ENCODE measurements around the gene NT5DC2. TPM values are rescaled to one million over a fixed set of nuclear protein-coding genes. Genes with fewer than 3 reads are reported as not detected.

NT5DC2 gene
- total RNA-seq, 1 experiment from 2014 or later: 212 TPM

DNA sequence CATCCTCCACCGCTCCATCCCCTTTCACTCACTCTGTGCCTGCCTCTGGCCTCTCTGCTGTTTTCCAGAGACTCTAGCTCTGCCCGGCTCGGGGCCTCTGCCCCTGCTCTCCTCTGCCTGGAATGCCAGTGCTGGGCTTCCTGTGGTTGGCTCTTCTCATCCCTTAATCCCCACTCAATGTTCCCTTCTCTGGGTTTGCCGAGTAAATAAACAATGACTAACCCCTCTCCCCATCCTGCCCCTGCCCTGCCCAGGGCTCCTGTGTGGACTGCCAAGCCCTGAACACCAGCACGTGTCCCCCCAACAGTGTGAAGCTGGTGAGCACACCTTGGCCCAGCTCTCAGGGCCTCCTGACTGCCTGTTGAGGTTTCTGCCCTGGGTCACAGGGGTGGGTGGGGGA is 26.3 kb downstream of the NT5DC2 start:
- no TSS peak for BruUV-seq (replicated peaks)
- H3K4me1 ChIP-seq: no peaks in the 10 kb centered on the region
- intact Hi-C loops (cut with micrococcal nuclease; ENCODE audit: unreplicated experiment): no loop called here
- POLR2A ChIA-PET: no interaction called here
- H3K27ac Mint-ChIP-seq (ENCODE audit: unreplicated experiment): no peak overlapping the region
- no peaks in the 10 kb centered on the region for H3K36me3 ChIP-seq (ENCODE audit: control insufficient read depth, insufficient read depth, low read length)
- H3K9me3 Mint-ChIP-seq (ENCODE audit: unreplicated experiment): no peaks in the 10 kb centered on the region
- H3K27me3 ChIP-seq (replicated peaks; ENCODE audit: control insufficient read depth, insufficient read depth, low read length): no peaks in the 10 kb centered on the region
- TF ChIP-seq, protein P1, sequence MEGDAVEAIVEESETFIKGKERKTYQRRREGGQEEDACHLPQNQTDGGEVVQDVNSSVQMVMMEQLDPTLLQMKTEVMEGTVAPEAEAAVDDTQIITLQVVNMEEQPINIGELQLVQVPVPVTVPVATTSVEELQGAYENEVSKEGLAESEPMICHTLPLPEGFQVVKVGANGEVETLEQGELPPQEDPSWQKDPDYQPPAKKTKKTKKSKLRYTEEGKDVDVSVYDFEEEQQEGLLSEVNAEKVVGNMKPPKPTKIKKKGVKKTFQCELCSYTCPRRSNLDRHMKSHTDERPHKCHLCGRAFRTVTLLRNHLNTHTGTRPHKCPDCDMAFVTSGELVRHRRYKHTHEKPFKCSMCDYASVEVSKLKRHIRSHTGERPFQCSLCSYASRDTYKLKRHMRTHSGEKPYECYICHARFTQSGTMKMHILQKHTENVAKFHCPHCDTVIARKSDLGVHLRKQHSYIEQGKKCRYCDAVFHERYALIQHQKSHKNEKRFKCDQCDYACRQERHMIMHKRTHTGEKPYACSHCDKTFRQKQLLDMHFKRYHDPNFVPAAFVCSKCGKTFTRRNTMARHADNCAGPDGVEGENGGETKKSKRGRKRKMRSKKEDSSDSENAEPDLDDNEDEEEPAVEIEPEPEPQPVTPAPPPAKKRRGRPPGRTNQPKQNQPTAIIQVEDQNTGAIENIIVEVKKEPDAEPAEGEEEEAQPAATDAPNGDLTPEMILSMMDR (IDR thresholded peaks at IDR 0.05; ENCODE audit: insufficient read depth in 1 of 2, low read depth in 1 of 2, low read length in 1 of 2, severe bottlenecking in 1 of 2, unreplicated experiment in 1 of 2): no peak
- DNase-seq: no peak
- H3K4me3 ChIP-seq (ENCODE audit: low read depth, low read length): no peak overlapping the region
- H3K36me3 Mint-ChIP-seq (ENCODE audit: insufficient read depth, unreplicated experiment): no peaks in the 10 kb centered on the region
- H3K27me3 Mint-ChIP-seq (ENCODE audit: insufficient read depth, unreplicated experiment): peaks cover 2% of the 10 kb centered on the region
- H3K9me3 ChIP-seq: no peaks in the 10 kb centered on the region
- CTCF ChIA-PET: no interaction called here
- H3K4me1 Mint-ChIP-seq (ENCODE audit: low read depth, unreplicated experiment): peaks cover 6% of the 10 kb centered on the region
- H3K4me3 Mint-ChIP-seq (ENCODE audit: unreplicated experiment): no peak overlapping the region

DNA sequence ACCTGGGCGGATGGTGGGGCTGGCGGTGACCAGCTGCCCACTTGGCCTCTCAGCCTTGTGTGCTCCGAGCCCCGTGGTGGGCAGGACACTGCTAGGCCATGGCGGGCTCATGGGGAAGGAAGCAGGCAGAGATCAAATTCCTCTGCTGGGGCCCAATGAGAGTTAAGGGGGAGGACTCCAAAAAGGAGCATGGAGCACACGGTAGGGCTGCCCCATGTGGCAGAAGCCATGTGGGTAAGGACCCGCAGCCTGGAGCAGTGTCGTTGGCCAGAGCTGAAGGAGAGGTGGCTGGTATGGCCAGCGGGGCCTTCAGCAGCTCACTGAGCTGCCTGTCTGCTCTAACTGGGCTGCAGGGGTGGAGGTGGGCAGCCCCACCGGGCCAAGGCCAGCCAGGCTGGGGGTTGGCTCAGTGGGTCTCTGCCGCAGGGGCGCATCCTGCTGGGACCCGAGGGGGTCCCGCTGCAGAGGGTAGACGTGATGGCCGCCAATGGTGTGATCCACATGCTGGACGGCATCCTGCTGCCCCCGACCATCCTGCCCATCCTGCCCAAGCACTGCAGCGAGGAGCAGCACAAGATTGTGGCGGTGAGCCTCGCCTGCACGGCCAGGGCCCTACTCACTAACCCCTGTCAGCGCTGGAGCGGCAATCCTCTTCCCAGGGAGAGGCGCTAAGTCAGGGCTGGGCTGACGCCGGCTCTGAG is 27.2 kb downstream of the NT5DC2 start:
- ChIA-PET CTCF (no interaction called here), POLR2A (no interaction called here)
- Histone ChIP-seq H3K9me3 (no peaks in the 10 kb centered on the region), H3K27me3 (replicated peaks; ENCODE audit: control insufficient read depth, insufficient read depth, low read length) (no peaks in the 10 kb centered on the region), H3K4me3 (ENCODE audit: low read depth, low read length) (no peak overlapping the region), H3K36me3 (ENCODE audit: control insufficient read depth, insufficient read depth, low read length) (no peaks in the 10 kb centered on the region), H3K4me1 (no peaks in the 10 kb centered on the region)
- H3K36me3 Mint-ChIP-seq (ENCODE audit: insufficient read depth, unreplicated experiment): no peaks in the 10 kb centered on the region
- peaks cover 6% of the 10 kb centered on the region for H3K4me1 Mint-ChIP-seq (ENCODE audit: low read depth, unreplicated experiment)
- H3K27me3 Mint-ChIP-seq (ENCODE audit: insufficient read depth, unreplicated experiment): peaks cover 2% of the 10 kb centered on the region
- no TSS peak for BruUV-seq (replicated peaks)
- no peak overlapping the region for H3K4me3 Mint-ChIP-seq (ENCODE audit: unreplicated experiment)
- intact Hi-C loops (cut with micrococcal nuclease; ENCODE audit: unreplicated experiment): no loop called here
- DNase-seq: no peak
- TF ChIP-seq, protein P1 (IDR thresholded peaks at IDR 0.05; ENCODE audit: insufficient read depth in 1 of 2, low read depth in 1 of 2, low read length in 1 of 2, severe bottlenecking in 1 of 2, unreplicated experiment in 1 of 2): no peak
- H3K27ac Mint-ChIP-seq (ENCODE audit: unreplicated experiment): no peak overlapping the region
- no peaks in the 10 kb centered on the region for H3K9me3 Mint-ChIP-seq (ENCODE audit: unreplicated experiment)

DNA sequence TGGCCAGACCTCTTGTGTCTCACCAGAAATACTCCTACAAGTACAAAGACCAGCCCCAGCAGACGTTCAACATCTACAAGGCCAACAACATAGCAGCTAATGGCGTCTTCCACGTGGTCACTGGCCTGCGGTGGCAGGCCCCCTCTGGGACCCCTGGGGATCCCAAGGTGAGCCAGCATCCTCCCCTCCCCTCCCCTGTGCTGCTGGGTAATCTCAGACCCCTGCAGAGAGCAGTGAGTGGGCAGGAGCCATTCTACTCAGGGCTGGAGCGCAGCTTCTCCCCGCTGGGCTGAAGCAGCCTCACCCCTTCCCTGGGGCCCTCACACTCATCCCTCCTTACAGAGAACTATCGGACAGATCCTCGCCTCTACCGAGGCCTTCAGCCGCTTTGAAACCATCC is 28.7 kb downstream of the NT5DC2 start:
- Histone ChIP-seq H3K4me3 (ENCODE audit: low read depth, low read length) (no peak overlapping the region), H3K36me3 (ENCODE audit: control insufficient read depth, insufficient read depth, low read length) (no peaks in the 10 kb centered on the region), H3K4me1 (no peaks in the 10 kb centered on the region), H3K27me3 (replicated peaks; ENCODE audit: control insufficient read depth, insufficient read depth, low read length) (no peaks in the 10 kb centered on the region), H3K9me3 (no peaks in the 10 kb centered on the region)
- no peak for DNase-seq
- H3K4me3 Mint-ChIP-seq (ENCODE audit: unreplicated experiment): no peak overlapping the region
- peaks cover 2% of the 10 kb centered on the region for H3K27me3 Mint-ChIP-seq (ENCODE audit: insufficient read depth, unreplicated experiment)
- CTCF ChIA-PET: no interaction called here
- H3K27ac Mint-ChIP-seq (ENCODE audit: unreplicated experiment): no peak overlapping the region
- H3K4me1 Mint-ChIP-seq (ENCODE audit: low read depth, unreplicated experiment): peaks cover 6% of the 10 kb centered on the region
- no peaks in the 10 kb centered on the region for H3K36me3 Mint-ChIP-seq (ENCODE audit: insufficient read depth, unreplicated experiment)
- POLR2A ChIA-PET: no interaction called here
- no TSS peak for BruUV-seq (replicated peaks)
- no peaks in the 10 kb centered on the region for H3K9me3 Mint-ChIP-seq (ENCODE audit: unreplicated experiment)
- TF ChIP-seq, protein P1 (IDR thresholded peaks at IDR 0.05; ENCODE audit: insufficient read depth in 1 of 2, low read depth in 1 of 2, low read length in 1 of 2, severe bottlenecking in 1 of 2, unreplicated experiment in 1 of 2): no peak
- intact Hi-C loops (cut with micrococcal nuclease; ENCODE audit: unreplicated experiment): no loop called here

All from Caco-2 (cell line).